Esophagus squamous epithelium (tissue), 5 donors: ENCODE measurements around the gene MANEAL. TPM values are rescaled to one million over a fixed set of nuclear protein-coding genes. Genes with fewer than 3 reads are reported as not detected.

Experiments used
- DNase-seq: peaks from one replicate; lab custom pipeline; 2025; lab: John Stamatoyannopoulos, UW
- H3K27ac ChIP-seq, 4 donors: fragments of 200-600 bp; sonication (generic); one replicate each; pipeline ENCODE4 v1.5.1; 2016 to 2019; ENCODE audit warnings: mild to moderate bottlenecking in 1 of 4
- H3K27me3 ChIP-seq, 4 donors: fragments of 200-600 bp; sonication (generic); 1 replicate in 3 of 4; 2 replicates in 1 of 4; pipeline versions ENCODE4 v1.5.1 to v1.6.0; 2017 to 2021; ENCODE audit warnings: antibody characterized with exemption in 1 of 4
- H3K36me3 ChIP-seq, 3 donors: fragments of 200-600 bp; sonication (generic); one replicate each; pipeline ENCODE4 v1.5.1; 2016 to 2019
- H3K4me1 ChIP-seq, 3 donors: fragments of 200-600 bp; sonication (generic); one replicate each; pipeline ENCODE4 v1.5.1; 2017 to 2019
- H3K4me3 ChIP-seq, 4 donors: fragments of 200-600 bp; sonication (generic); 1 replicate in 3 of 4; 2 replicates in 1 of 4; pipeline ENCODE4 v1.5.1; 2016 to 2019; ENCODE audit warnings: mild to moderate bottlenecking in 2 of 4, moderate library complexity in 1 of 4
- H3K9me3 ChIP-seq, 3 donors: fragments of 200-600 bp; sonication (generic); one replicate each; pipeline ENCODE4 v1.5.1; 2016 to 2019
- CTCF ChIP-seq, 6 experiments: fragments of 450-650 bp in 4 of 6; fragments of 200-600 bp in 2 of 6; sonication (generic) in 2 of 6; IDR thresholded peaks; one replicate each; pipeline ENCODE4 v1.5.1; 2016 to 2019; ENCODE audit warnings: antibody characterized with exemption in 6 of 6, mild to moderate bottlenecking in 4 of 6, moderate library complexity in 4 of 6
- POLR2A ChIP-seq, 4 donors: fragments of 450-650 bp; IDR thresholded peaks; one replicate each; pipeline ENCODE4 v1.6.1; 2017; ENCODE audit warnings: antibody characterized with exemption in 4 of 4, mild to moderate bottlenecking in 4 of 4, moderate library complexity in 3 of 4
- WGBS, 2 donors: methylation state at CpG; one replicate each; pipeline ENCODE4 v1.1.5; 2018; 5-methylcytosine and 5-hydroxymethylcytosine counted together
- intact Hi-C: fragments of 100-400 bp; cut with DNase I; formaldehyde crosslinking; loops from one replicate; pipeline ENCODE4 v1.15.0; 2022
- total RNA-seq, 4 donors: library from RNA; depleted of rRNA; stranded (reverse); fragments of >200 nt; gene quantifications; one replicate each; pipeline ENCODE4 v1.1.0, GENCODE V29; 2016
- donor health status: DM: yes; HTN: yes; CAD: no.

Gene MANEAL
- total RNA-seq, 4 donors from 2014 or later: 2.3 to 5.0 (median 3.7) TPM

- 0 to 9% methylated on average over 17 to 29 of the region's 54 CpGs for WGBS, 2 donors
- H3K27ac ChIP-seq: peak overlapping the region; percentile 97 to 99 (median 98)
- peaks cover 6 to 58% (median 20%) of the 10 kb centered on the region in 3 donors for H3K4me1 ChIP-seq
- H3K4me3 ChIP-seq: peak overlapping the region; percentile 81 to 94 (median 90)
- intact Hi-C loops: loop anchor here (5.0 to 10.0 kb wide), 2 partner anchors 49 to 114 kb away; partner anchors contain the start of genes CDCA8 and MTF1
- H3K9me3 ChIP-seq: no peaks in the 10 kb centered on the region
- DNase-seq: no peak
- peaks cover 26 to 61% (median 27%) of the 10 kb centered on the region in 3 donors for H3K36me3 ChIP-seq
- TF ChIP-seq CTCF (IDR thresholded peaks at IDR 0.05) (no peak), POLR2A (IDR thresholded peaks at IDR 0.05) (no peak)
- no peaks in the 10 kb centered on the region for H3K27me3 ChIP-seq
Observed at GRCh38 chr1:37808369-37809319, 15.0 kb downstream of the MANEAL start.

- Histone ChIP-seq H3K27ac (peak overlapping the region in 3 of 4 donors; percentile 30 to 99 (median 97)), H3K9me3 (no peaks in the 10 kb centered on the region), H3K36me3 (peaks cover 13 to 60% (median 19%) of the 10 kb centered on the region in 3 donors), H3K4me1 (peaks cover 6 to 58% (median 20%) of the 10 kb centered on the region in 3 donors), H3K4me3 (no peak overlapping the region), H3K27me3 (no peaks in the 10 kb centered on the region)
- TF ChIP-seq CTCF (IDR thresholded peaks at IDR 0.05): no peak
- TF ChIP-seq POLR2A (IDR thresholded peaks at IDR 0.05): no peak
- intact Hi-C loops: loop anchor here (5.0 to 10.0 kb wide), 2 partner anchors 47 to 115 kb away; partner anchors contain the start of genes CDCA8 and MTF1
- 23 to 48% methylated on average over 2 of the region's 2 CpGs for WGBS, 2 donors
- no peak for DNase-seq
Observed at GRCh38 chr1:37809942-37810341, 16.3 kb downstream of the MANEAL start.

- intact Hi-C loops: no loop called here
- 42 to 46% methylated on average over 7 of the region's 7 CpGs for WGBS, 2 donors
Observed at GRCh38 chr1:37811027-37811655, 17.5 kb downstream of the MANEAL start.

GRCh38 chr1:37813529-37814145, 20.0 kb downstream of the MANEAL start:
- DNase-seq: no peak
- H3K36me3 ChIP-seq: peaks cover 0 to 76% (median 21%) of the 10 kb centered on the region in 3 donors
- TF ChIP-seq CTCF (IDR thresholded peaks at IDR 0.05) (no peak), POLR2A (IDR thresholded peaks at IDR 0.05) (no peak)
- peaks cover 0 to 45% (median 20%) of the 10 kb centered on the region in 3 donors for H3K4me1 ChIP-seq
- H3K27ac ChIP-seq: no peak overlapping the region
- no peaks in the 10 kb centered on the region for H3K9me3 ChIP-seq
- intact Hi-C loops: no loop called here
- WGBS, 2 donors: 76 to 82% methylated on average over 2 of the region's 2 CpGs
- no peak overlapping the region for H3K4me3 ChIP-seq
- no peaks in the 10 kb centered on the region for H3K27me3 ChIP-seq

More at GRCh38 chr1:37811027-37811655, 17.5 kb downstream of the MANEAL start:
- Histone ChIP-seq H3K9me3 (no peaks in the 10 kb centered on the region), H3K36me3 (peaks cover 1 to 60% (median 14%) of the 10 kb centered on the region in 3 donors), H3K4me1 (peaks cover 6 to 49% (median 20%) of the 10 kb centered on the region in 3 donors), H3K27ac (peak overlapping the region in 1 of 4 donors; percentile 6), H3K27me3 (no peaks in the 10 kb centered on the region), H3K4me3 (no peak overlapping the region)
- DNase-seq: no peak
- TF ChIP-seq CTCF (IDR thresholded peaks at IDR 0.05): peak in 5 of 6 experiments; percentile 58 to 81 (median 68)
- TF ChIP-seq POLR2A (IDR thresholded peaks at IDR 0.05): no peak
